Measurements from ENCODE around the gene AMBP. TPM values are rescaled to one million over a fixed set of nuclear protein-coding genes. Genes with fewer than 3 reads are reported as not detected.
A peak's percentile ranks its signal among the peaks of the same experiment; 100 is the strongest.

Gene AMBP
- total RNA-seq, 1 experiment from 2014 or later, result 0.20 TPM

DNA sequence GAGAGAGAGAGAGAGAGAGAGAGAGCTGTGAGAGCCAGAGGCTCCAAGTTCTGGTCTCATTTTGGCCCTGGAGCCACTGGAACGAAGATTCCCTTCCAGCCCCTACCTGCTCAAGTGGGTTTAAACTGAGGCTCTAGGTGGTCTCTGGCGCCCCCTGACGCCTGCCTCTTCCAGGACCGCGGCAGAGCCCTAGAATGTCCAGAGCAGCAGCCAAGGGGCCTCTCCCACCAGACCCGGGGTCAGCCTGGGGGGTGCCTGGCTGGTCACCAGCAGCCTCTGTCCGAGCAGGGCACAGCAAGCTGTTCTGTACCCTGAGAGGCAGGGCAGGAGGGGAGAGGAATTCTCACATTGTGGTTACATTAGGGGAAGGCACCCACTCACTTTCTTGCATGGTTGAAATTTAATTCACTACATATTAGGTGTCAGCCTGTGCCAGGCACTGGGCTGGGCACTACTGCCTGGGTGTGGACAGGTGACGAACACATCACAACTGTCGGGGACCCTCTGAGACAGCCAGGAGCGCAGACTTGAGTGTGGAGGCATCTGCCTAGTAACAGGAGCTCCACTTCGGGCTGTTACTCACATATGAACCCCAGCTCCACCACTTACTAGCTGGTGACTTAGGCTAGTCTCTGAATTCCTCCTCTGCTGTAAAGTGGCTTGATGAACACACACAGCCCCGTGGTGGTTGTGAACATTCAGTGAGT is 44.5 kb downstream of the AMBP start:
- Histone ChIP-seq H3K18ac (ENCODE audit: insufficient read length, low read depth, low read length) (no peak overlapping the region), H3K4ac (ENCODE audit: low read depth, low read length) (no peak overlapping the region), H3K79me1 (ENCODE audit: insufficient read depth, low read depth, low read length, poor library complexity, severe bottlenecking) (no peaks in the 10 kb centered on the region), H4K8ac (replicated peaks; ENCODE audit: insufficient read length, low read depth, low read length) (no peak overlapping the region), H2BK120ac (ENCODE audit: low read depth, low read length, poor library complexity, severe bottlenecking) (no peak overlapping the region), H3K4me2 (ENCODE audit: insufficient read depth, insufficient read length, low read length) (no peak overlapping the region), H3K23ac (ENCODE audit: insufficient read length, low read depth, low read length) (no peak overlapping the region), H3K27ac (ENCODE audit: insufficient read length, low read depth, low read length) (no peak overlapping the region), H3K23me2 (ENCODE audit: insufficient read length, low read depth, low read length, poor library complexity, severe bottlenecking) (no peaks in the 10 kb centered on the region), H4K91ac (ENCODE audit: insufficient read length, low read depth, low read length) (no peak overlapping the region), H2AFZ (ENCODE audit: low read length) (no peak overlapping the region), H4K5ac (ENCODE audit: insufficient read length, low read depth, low read length) (no peak overlapping the region), H2BK15ac (ENCODE audit: low read depth, low read length) (no peak overlapping the region), H3K14ac (ENCODE audit: insufficient read depth, low read length) (no peak overlapping the region), H2BK20ac (ENCODE audit: low read depth, low read length, poor library complexity, severe bottlenecking) (no peak overlapping the region), H2AK5ac (ENCODE audit: insufficient read length, low read length) (no peak overlapping the region), H3K4me1 (ENCODE audit: insufficient read depth, low read length) (peaks cover 4% of the 10 kb centered on the region; the same call in 1 of the 2 replicates), H4K20me1 (ENCODE audit: control insufficient read depth, insufficient read depth, insufficient read length) (no peaks in the 10 kb centered on the region), H3K9ac (ENCODE audit: extremely low read depth, insufficient read length, low read length) (no peak overlapping the region), H3K56ac (ENCODE audit: insufficient read length, low read depth, low read length) (no peak overlapping the region), H3T11ph (ENCODE audit: low read length) (no peak overlapping the region), H3K9me3 (ENCODE audit: control insufficient read depth, low read depth, low read length) (no peaks in the 10 kb centered on the region), H2BK12ac (ENCODE audit: insufficient read length, low read depth, low read length) (no peak overlapping the region), H3K27me3 (ENCODE audit: insufficient read depth, low read length) (no peaks in the 10 kb centered on the region), H3K79me2 (ENCODE audit: insufficient read depth, low read length) (no peaks in the 10 kb centered on the region), H2BK5ac (ENCODE audit: insufficient read length, low read length) (no peak overlapping the region)
- peak overlapping the region in 1 of 3 experiments; percentile 55; a peak in 1 of 7 replicates for H3K27ac Mint-ChIP-seq
- no peak overlapping the region for H3K4me3 Mint-ChIP-seq
- H3K36me3 Mint-ChIP-seq (ENCODE audit: insufficient read depth in 1 of 3, low read depth in 3 of 3), result peaks cover 17 to 57% (median 31%) of the 10 kb centered on the region in 3 experiments; a peak in 6 of 7 replicates
- TF ChIP-seq, protein P1, sequence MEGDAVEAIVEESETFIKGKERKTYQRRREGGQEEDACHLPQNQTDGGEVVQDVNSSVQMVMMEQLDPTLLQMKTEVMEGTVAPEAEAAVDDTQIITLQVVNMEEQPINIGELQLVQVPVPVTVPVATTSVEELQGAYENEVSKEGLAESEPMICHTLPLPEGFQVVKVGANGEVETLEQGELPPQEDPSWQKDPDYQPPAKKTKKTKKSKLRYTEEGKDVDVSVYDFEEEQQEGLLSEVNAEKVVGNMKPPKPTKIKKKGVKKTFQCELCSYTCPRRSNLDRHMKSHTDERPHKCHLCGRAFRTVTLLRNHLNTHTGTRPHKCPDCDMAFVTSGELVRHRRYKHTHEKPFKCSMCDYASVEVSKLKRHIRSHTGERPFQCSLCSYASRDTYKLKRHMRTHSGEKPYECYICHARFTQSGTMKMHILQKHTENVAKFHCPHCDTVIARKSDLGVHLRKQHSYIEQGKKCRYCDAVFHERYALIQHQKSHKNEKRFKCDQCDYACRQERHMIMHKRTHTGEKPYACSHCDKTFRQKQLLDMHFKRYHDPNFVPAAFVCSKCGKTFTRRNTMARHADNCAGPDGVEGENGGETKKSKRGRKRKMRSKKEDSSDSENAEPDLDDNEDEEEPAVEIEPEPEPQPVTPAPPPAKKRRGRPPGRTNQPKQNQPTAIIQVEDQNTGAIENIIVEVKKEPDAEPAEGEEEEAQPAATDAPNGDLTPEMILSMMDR (conservative IDR thresholded peaks at IDR 0.05), result peak; percentile 75
- H3K27me3 Mint-ChIP-seq (ENCODE audit: low read depth), result no peaks in the 10 kb centered on the region
- WGBS (ENCODE audit: extremely low coverage, insufficient read length, low lambda C conversion rate), result no CpG with 5 or more reads among the region's 12 CpGs
- no peaks in the 10 kb centered on the region for H3K9me3 Mint-ChIP-seq
- peaks cover 12 to 19% of the 10 kb centered on the region in 2 experiments for H3K4me1 Mint-ChIP-seq
- DNase-seq, result peak; percentile 68
